Endothelial cell of umbilical vein (primary cell): ENCODE data around the gene FYN.

Experiments used
- CTCF ChIP-seq, 2 donors: IDR thresholded peaks; 1 replicate in 1 of 2; 2 replicates in 1 of 2; pipeline ENCODE4 v1.5.1; 2011; ENCODE audit warnings: low read length in 2 of 2, mild to moderate bottlenecking in 2 of 2, moderate library complexity in 2 of 2, control low read depth in 1 of 2, inconsistent platforms in 1 of 2, low read depth in 1 of 2; ENCODE audit not compliant: insufficient read depth in 1 of 2; ENCODE audit errors: extremely low read depth in 1 of 2
- EZH2 ChIP-seq: IDR thresholded peaks from 2 replicates; pipeline ENCODE4 v1.6.1; 2012; ENCODE audit warnings: borderline replicate concordance, low read depth, mild to moderate bottlenecking, moderate library complexity, low read length, inconsistent platforms; ENCODE audit not compliant: severe bottlenecking
- FOS ChIP-seq: IDR thresholded peaks from 2 replicates; pipeline ENCODE4 v1.6.1; 2011; ENCODE audit warnings: mild to moderate bottlenecking, low read length, moderate library complexity, borderline replicate concordance; ENCODE audit not compliant: insufficient read depth
- JUN ChIP-seq: IDR thresholded peaks from 2 replicates; pipeline ENCODE4 v1.6.1; 2011; ENCODE audit warnings: borderline replicate concordance, low read depth; ENCODE audit not compliant: insufficient read length, insufficient read depth
- POLR2A ChIP-seq: IDR thresholded peaks from 2 replicates; pipeline ENCODE4 v1.6.1; 2012; ENCODE audit warnings: low read depth, mild to moderate bottlenecking, control low read depth, low read length

DNA sequence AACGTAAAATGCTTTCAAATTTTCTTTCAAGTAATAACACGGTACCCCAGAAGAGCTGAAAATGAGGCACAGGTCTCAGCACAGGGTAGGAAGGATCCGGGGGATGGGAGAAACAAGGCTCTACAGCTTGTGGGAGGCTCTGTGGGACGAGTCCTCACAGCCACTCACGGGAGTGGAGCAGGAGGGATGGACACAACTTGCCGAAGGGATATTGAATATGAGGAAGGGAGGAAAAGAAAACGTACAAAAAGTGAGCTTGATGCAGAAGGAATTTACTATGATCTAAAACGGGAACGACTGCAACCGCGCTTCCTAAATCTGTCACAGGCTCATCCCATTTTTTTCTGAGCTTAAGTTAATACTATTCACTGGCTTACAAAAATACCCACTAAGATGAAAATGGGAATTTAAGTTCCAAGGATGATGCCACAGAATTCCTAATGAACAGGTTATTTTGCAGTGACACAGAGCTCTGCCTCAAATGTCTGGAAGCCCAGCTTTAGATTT is 72.9 kb downstream of the FYN start:
- TF ChIP-seq JUN (no peak), POLR2A (no peak), FOS (no peak), CTCF (IDR thresholded peaks at IDR 0.05; ENCODE audit: extremely low read depth in 1 of 2, insufficient read depth in 1 of 2, low read depth in 1 of 2, low read length in 2 of 2) (no peak), EZH2 (no peak)
